Stimulated activated CD8-positive, alpha-beta memory T cell treated with anti-CD3 and anti-CD28 coated beads, Interleukin-15, amount 100 ng/mL, for 4 hours (primary cell): ENCODE results near the gene IGIP.
A peak's percentile ranks its signal among the peaks of the same experiment; 100 is the strongest.
"Not testable (repeated sequence)": the region's sequence is repeated elsewhere in the genome, so short reads cannot be mapped to it uniquely, and the experiment has no call there.

Experiments
- DNase-seq, 2 donors: peaks; one replicate each; pipeline ENCODE4 v3.0.0-alpha.2; 2020; ENCODE audit warnings: low read depth in 2 of 2

The IGIP gene

GRCh38 chr5:140140435-140140834 lies 14.7 kb downstream of the IGIP start:
- DNase-seq = no peak

DNA sequence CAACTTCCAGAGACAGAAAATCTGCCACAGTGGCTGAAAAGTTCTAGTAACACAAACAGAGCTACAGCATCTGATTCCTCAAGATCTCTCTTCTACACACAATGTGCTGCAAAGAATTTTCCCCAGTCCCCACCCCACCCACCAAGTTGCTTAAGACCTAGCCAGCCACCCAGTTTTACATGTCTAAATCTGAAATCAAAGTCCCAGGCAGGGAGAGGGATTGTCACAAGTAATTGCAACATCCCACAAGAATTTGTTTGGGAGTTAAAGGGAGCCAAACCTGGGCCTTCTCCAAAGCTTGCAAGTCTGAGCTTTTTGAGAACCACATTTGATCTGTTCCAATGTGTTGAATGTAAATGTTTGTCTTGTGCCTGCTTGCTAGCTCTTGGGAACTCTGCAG lies 15.5 kb downstream of the IGIP start:
- DNase-seq = no peak

- DNase-seq = no peak
Measured at GRCh38 chr5:140142246-140142645, 16.5 kb downstream of the IGIP start.

DNA sequence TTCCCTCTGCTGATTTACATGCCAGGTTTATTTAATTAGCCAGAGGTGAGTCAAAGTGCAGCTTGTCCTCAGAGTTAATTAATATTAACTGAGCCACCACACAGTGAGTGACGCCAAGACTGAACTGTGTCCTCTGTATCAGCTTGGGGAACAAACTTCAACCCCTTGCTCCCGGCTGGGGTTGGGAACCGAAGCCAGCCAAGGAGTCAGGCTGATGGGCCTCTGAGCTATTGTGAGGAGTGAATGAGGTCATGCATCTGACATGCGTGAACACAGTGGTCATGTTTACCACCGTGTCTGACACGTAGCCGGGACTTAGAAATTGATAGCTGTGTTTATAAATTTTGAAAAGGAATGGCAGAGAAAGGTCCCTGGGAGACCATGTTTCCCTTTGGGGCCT lies 17.1 kb downstream of the IGIP start:
- no peak for DNase-seq

- no peak for DNase-seq
Measured at GRCh38 chr5:140143521-140144258, 18.0 kb downstream of the IGIP start.

DNA sequence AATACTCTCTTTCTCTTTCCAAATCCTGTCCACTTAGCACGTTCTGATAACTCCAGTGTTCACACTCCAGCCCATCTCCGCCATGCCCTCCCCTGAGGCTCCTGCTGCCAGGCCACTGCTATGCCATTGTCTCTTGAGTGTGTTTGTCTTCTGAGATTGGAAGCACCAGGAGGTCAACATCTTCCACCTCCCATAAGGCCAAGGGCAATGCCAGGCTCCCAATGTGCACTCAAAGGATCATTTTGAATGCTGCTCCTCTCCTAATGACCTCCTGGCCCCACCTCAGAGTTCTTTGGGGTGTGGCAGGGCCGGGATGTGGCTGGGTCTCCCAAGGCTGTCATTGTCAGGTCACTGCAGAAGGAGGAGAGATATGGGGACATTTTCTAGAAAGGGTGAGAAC lies 19.5 kb downstream of the IGIP start:
- no peak for DNase-seq

GRCh38 chr5:140145818-140146522 lies 20.2 kb downstream of the IGIP start:
- no peak for DNase-seq

DNA sequence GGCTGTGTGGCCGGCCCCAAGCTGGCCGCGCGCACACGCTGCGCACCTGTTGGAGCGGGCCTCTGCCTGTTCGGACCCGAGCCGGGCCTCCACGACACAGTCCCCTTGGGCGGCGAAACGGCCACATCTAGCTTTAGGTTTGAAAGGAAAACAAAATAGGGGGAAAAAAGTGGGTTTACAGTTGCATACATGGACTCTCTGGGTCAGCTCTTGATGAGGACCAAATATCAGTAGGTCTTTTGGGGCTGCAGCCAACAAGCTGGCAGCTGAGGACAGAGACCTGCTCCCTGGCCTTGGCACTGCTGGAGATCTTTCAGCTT lies 20.7 kb downstream of the IGIP start:
- no peak for DNase-seq

- DNase-seq = no peak
Measured at GRCh38 chr5:140147460-140147859, 21.7 kb downstream of the IGIP start.

DNA sequence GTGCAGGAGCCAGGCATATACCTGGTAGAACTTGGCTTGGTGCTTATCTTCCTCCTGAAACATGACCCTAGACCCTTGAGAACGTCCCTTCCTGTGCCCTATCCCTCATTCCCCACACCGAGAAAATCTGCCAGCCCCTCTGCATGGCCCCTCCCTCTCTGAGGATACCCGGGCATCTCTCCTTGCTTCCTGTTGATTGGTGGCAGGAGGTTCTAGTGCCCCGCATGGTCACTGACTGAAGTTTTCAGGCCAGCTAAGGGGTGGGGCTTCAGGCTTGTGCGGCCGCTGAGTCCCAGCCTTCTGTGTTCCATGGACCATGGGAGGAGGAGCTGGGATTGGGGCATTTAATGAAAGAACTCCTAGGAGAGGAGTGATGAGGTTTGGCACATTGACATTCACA lies 22.8 kb downstream of the IGIP start:
- DNase-seq = no peak

- DNase-seq = no peak
Measured at GRCh38 chr5:140150201-140150600, 24.5 kb downstream of the IGIP start.

DNA sequence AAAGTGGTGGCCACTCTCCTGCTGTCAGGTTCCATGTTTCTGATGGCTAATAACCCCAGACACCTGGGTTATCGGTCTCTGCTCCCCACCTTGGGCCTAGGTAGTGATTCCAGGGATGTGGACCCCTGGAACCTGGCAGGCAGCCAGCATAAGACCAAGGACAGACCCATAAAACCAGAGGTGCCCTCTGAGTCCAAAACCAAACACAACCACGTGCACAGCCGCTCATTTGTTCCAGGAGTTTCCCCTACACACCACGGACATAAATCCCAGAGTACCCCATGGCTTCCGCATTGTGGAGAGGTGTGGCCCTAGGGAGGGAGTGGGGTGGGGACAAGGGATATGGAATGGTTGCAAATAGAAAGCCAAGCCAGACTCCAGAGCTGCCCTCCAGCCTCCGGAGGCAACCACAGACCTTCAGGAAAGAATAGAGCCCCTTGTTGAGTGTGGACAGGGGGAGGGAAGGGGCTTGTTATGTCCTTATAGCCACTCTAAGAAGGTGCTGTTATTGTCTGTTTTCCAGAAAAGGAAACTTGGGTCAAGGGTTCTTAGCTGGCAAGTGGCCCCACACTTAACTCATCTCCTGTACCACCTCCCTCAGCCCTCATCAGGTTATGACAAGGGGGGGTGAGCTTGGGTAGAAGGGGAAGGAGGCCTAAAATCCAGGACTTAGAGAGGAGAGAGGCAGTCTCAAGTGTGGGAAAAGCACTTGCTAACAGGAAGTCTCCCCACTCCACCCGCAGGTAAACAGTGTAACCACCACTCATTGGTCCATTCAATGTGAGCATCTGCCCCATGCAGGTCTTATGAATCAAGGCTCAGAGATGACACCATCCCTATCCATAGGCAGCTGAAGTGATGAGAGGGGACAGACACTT lies 25.6 kb downstream of the IGIP start:
- no peak for DNase-seq

DNA sequence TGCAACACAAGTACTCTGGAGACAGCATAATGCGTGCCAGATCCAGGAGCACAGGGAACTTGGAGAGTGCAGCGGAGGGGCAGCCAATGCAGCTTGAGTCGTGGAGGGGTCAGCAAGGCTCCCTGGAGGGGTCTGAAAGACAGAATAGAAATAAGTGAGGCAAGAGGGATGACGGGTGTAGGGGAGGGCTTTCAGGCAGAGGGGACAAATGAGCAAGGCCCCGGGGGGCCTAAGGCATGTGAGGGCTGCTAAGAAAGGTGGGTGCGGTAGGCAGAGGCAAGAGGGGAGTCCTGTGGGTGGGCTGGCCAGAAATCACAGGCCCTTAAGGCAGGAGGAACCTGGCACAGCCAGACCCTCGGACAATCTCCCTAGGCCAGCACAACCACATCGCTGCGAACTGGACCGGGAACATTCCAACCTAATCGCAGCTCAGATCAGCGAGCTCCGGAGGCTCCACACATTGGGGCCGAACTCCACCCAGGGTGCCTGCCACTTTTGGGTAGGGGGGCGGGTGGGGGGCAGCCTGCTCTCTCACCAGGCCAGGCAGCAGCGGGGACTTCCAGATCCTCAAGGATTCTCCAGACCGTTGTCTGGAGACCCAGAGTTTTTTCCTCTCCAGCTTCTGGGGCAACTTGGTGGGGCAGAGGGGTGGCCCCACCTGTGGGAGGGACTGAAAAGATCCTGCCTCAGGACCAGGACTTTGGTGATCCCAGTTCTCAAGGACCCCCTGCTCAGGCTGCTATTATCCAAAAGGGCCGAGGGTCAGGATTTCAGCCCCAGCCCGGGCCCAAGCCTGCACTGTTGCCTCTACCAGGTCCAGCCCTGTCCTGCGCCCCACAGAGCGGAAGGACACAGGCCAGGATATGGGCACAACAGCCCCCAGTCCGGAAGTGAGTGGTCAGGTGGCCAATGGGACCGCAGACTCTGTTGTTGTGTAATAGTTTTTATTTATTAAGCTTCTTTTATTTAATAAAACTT lies 26.6 kb downstream of the IGIP start:
- DNase-seq = no peak

DNA sequence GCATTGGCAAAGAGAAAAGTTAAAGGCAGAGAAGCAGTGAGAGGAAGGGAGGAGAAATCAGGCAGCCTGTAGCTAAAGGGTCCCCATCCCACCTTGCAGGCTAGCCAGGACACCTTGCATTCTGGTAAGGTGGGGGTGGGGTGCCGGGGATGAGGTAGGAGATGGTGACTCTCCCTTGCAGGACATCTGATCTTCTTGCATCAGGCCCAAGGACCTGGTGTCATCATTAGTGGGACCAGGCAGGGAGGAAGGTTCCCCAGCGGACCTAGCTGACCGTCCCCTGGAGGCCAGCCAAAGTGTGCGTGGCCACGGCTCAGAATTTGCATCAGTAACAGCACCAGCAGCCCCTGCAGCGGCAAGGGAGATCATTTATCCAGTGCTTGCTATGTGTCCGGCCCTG lies 27.5 kb downstream of the IGIP start:
- no peak for DNase-seq

DNA sequence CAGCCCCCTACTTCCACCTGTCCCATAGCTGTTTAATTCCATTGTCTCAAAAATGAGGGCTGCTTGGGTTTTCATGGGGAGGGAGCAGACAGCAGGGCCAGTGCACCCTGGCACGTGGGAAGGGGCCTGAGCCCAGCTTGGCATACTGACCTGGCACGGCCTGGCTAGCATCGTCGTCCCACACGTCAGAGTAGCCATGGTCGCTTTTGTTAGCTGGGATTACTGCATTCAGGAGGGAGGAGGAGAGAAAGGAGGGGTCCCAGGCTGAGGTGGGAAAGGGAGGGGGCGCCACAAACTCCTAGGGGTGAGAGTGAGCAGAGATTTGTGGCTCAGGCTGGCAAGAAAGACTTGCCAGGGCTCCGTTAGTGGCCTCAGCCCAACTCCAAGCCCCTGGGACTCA lies 28.2 kb downstream of the IGIP start:
- no peak for DNase-seq

- not testable (repeated sequence) for DNase-seq
Measured at GRCh38 chr5:140154710-140155381, 29.1 kb downstream of the IGIP start.

DNA sequence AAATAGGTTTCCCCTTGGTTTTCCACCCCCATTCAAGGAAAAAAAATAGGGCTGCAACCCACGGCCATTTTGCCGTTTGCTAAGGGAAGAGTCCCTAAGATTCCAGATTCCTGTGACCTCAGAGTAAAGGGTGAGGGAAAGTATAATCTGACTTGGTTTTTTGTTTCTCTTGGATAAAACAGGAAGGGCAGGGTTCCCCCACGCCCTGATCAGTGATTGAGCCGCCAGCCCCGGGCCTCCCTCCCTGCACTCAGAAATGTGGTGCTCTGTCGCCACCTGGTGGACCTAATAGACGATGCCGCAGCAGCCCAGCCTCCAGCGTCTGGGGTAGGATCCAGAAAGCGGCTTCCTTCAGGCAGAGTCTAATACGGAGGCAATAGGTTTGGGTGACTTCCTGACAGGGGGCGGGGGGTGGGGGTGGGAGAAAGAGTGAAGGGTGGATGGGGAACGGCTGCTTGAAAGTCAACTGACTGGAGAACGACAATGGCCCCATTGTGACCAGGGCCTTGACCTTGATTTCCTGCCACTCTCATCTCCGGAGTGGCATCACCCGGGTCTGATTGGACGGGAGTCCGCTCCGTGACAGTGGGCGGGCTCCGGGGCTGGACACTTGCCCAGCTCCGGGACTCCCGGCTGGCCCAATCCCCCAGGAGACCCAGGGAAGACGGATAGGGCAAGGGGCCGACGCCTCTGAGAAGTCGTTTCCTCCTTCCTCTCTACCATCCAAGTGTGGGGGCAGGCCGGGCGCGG lies 31.5 kb downstream of the IGIP start:
- DNase-seq = peak; percentile 56 to 71

GRCh38 chr5:140159014-140159927 lies 33.5 kb downstream of the IGIP start:
- DNase-seq = no peak

GRCh38 chr5:140162275-140162674 lies 36.5 kb downstream of the IGIP start:
- DNase-seq = no peak
